Measurements from ENCODE around the gene MKX.

Gene MKX

GRCh38 chr10:27635699-27636270, 109.8 kb downstream of the MKX start:
- Histone ChIP-seq H3K9me3 (ENCODE audit: control insufficient read depth, low read length) (no peaks in the 10 kb centered on the region), H3K4me3 (ENCODE audit: extremely low read depth, insufficient read depth, low read length, poor library complexity, severe bottlenecking) (no peak overlapping the region), H3K36me3 (ENCODE audit: control insufficient read depth, insufficient read depth, low read length) (no peaks in the 10 kb centered on the region), H3K27ac (ENCODE audit: low read depth, low read length, severe bottlenecking) (no peak overlapping the region), H3K4me1 (ENCODE audit: control insufficient read depth, insufficient read depth, low read length, poor library complexity, severe bottlenecking) (no peaks in the 10 kb centered on the region)
- no CpG with 5 or more reads among the region's 2 CpGs for WGBS, 2 experiments (ENCODE audit: insufficient coverage in 2 of 2)

GRCh38 chr10:27635290-27635689, 110.3 kb downstream of the MKX start:
- Histone ChIP-seq H3K9me3 (ENCODE audit: control insufficient read depth, low read length) (no peaks in the 10 kb centered on the region), H3K4me3 (ENCODE audit: extremely low read depth, insufficient read depth, low read length, poor library complexity, severe bottlenecking) (no peak overlapping the region), H3K36me3 (ENCODE audit: control insufficient read depth, insufficient read depth, low read length) (no peaks in the 10 kb centered on the region), H3K4me1 (ENCODE audit: control insufficient read depth, insufficient read depth, low read length, poor library complexity, severe bottlenecking) (no peaks in the 10 kb centered on the region), H3K27ac (ENCODE audit: low read depth, low read length, severe bottlenecking) (no peak overlapping the region)
- 91 to 98% methylated on average over 5 to 6 of the region's 6 CpGs for WGBS, 2 experiments (ENCODE audit: insufficient coverage in 2 of 2)

- no peak overlapping the region for H3K4me3 ChIP-seq (ENCODE audit: extremely low read depth, insufficient read depth, low read length, poor library complexity, severe bottlenecking)
- no peaks in the 10 kb centered on the region for H3K4me1 ChIP-seq (ENCODE audit: control insufficient read depth, insufficient read depth, low read length, poor library complexity, severe bottlenecking)
- 96 to 99% methylated on average over 4 of the region's 5 CpGs for WGBS, 2 experiments (ENCODE audit: insufficient coverage in 2 of 2)
- H3K27ac ChIP-seq (ENCODE audit: low read depth, low read length, severe bottlenecking): no peak overlapping the region
- H3K9me3 ChIP-seq (ENCODE audit: control insufficient read depth, low read length): no peaks in the 10 kb centered on the region
- H3K36me3 ChIP-seq (ENCODE audit: control insufficient read depth, insufficient read depth, low read length): no peaks in the 10 kb centered on the region
Observed at GRCh38 chr10:27628621-27629020, 117.0 kb downstream of the MKX start.

- no peaks in the 10 kb centered on the region for H3K36me3 ChIP-seq (ENCODE audit: control insufficient read depth, insufficient read depth, low read length)
- no peak overlapping the region for H3K4me3 ChIP-seq (ENCODE audit: extremely low read depth, insufficient read depth, low read length, poor library complexity, severe bottlenecking)
- 94 to 95% methylated on average over 3 to 5 of the region's 6 CpGs for WGBS, 2 experiments (ENCODE audit: insufficient coverage in 2 of 2)
- H3K4me1 ChIP-seq (ENCODE audit: control insufficient read depth, insufficient read depth, low read length, poor library complexity, severe bottlenecking): no peaks in the 10 kb centered on the region
- H3K9me3 ChIP-seq (ENCODE audit: control insufficient read depth, low read length): no peaks in the 10 kb centered on the region
- no peak overlapping the region for H3K27ac ChIP-seq (ENCODE audit: low read depth, low read length, severe bottlenecking)
Observed at GRCh38 chr10:27626890-27627289, 118.7 kb downstream of the MKX start.

GRCh38 chr10:27625452-27626211, 120.0 kb downstream of the MKX start:
- WGBS, 2 experiments (ENCODE audit: insufficient coverage in 2 of 2): 66 to 75% methylated on average over 8 to 9 of the region's 10 CpGs
- Histone ChIP-seq H3K27ac (ENCODE audit: low read depth, low read length, severe bottlenecking) (no peak overlapping the region), H3K4me3 (ENCODE audit: extremely low read depth, insufficient read depth, low read length, poor library complexity, severe bottlenecking) (no peak overlapping the region), H3K9me3 (ENCODE audit: control insufficient read depth, low read length) (no peaks in the 10 kb centered on the region), H3K4me1 (ENCODE audit: control insufficient read depth, insufficient read depth, low read length, poor library complexity, severe bottlenecking) (no peaks in the 10 kb centered on the region), H3K36me3 (ENCODE audit: control insufficient read depth, insufficient read depth, low read length) (no peaks in the 10 kb centered on the region)

- Histone ChIP-seq H3K4me1 (ENCODE audit: control insufficient read depth, insufficient read depth, low read length, poor library complexity, severe bottlenecking) (no peaks in the 10 kb centered on the region), H3K36me3 (ENCODE audit: control insufficient read depth, insufficient read depth, low read length) (no peaks in the 10 kb centered on the region), H3K27ac (ENCODE audit: low read depth, low read length, severe bottlenecking) (no peak overlapping the region), H3K9me3 (ENCODE audit: control insufficient read depth, low read length) (no peaks in the 10 kb centered on the region), H3K4me3 (ENCODE audit: extremely low read depth, insufficient read depth, low read length, poor library complexity, severe bottlenecking) (no peak overlapping the region)
- 84 to 95% methylated on average over 8 to 9 of the region's 9 CpGs for WGBS, 2 experiments (ENCODE audit: insufficient coverage in 2 of 2)
Observed at GRCh38 chr10:27624941-27625340, 120.7 kb downstream of the MKX start.
